ENCODE measurements around the gene ZNF385D.

ZNF385D gene

DNA sequence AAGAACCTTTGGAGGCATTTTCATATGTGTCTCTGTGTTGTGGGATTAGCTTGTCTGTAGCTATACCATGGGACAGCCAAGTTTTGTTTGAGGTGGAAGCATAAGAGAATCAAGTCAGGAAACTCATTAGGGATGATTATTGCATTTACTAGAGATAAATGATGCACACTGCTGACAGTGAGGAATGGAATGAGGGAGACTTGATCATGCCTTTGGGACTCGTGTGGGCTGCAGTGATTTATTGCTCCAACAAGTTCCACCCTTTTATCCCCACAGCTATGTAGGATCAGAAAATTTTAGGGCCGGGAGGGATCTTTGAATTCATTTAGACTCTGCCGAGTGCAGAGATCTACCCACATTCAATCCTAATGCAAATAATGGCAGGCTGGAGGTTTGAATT, 16.3 kb downstream of the ZNF385D start:
- H3K36me3 ChIP-seq (ENCODE audit: insufficient read depth, low read length) = no peaks in the 10 kb centered on the region
- no peaks in the 10 kb centered on the region; the same call in 1 of the 2 replicates for H3K4me1 ChIP-seq (ENCODE audit: insufficient read depth, low read length)
- H3K9ac ChIP-seq (ENCODE audit: low read depth, low read length) = no peak overlapping the region
- H3K9me3 ChIP-seq (ENCODE audit: control insufficient read depth, insufficient read depth, low read length) = no peaks in the 10 kb centered on the region

- no peaks in the 10 kb centered on the region for H3K9me3 ChIP-seq (ENCODE audit: control insufficient read depth, insufficient read depth, low read length)
- no peaks in the 10 kb centered on the region for H3K36me3 ChIP-seq (ENCODE audit: insufficient read depth, low read length)
- H3K9ac ChIP-seq (ENCODE audit: low read depth, low read length) = no peak overlapping the region
- H3K4me1 ChIP-seq (ENCODE audit: insufficient read depth, low read length) = no peaks in the 10 kb centered on the region
These were observed 21.0 kb downstream of the ZNF385D start for GRCh38 chr3:21729888-21730459.

- no peaks in the 10 kb centered on the region for H3K36me3 ChIP-seq (ENCODE audit: insufficient read depth, low read length)
- no peaks in the 10 kb centered on the region for H3K4me1 ChIP-seq (ENCODE audit: insufficient read depth, low read length)
- no peaks in the 10 kb centered on the region for H3K9me3 ChIP-seq (ENCODE audit: control insufficient read depth, insufficient read depth, low read length)
- H3K9ac ChIP-seq (ENCODE audit: low read depth, low read length) = no peak overlapping the region
These were observed 21.7 kb downstream of the ZNF385D start for GRCh38 chr3:21729331-21729730.

DNA sequence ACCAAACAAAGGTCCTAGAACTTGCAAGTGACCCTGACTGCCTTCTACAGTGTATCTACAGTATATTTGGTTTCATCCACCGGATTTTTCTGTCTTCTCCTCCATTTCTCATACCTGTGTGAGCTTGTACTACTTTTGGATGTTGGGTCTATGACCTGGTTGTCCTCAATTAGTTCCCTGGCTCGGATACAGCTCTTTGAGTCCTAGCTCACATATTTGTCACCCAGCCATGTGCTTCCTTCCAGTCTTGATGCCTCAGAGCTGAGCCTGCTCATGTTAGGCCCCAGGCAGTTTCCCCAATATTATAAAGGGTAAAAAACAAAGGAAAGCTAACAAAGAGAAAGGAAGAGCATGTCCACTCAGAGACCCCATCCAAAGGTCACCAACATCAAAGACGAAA, 28.2 kb downstream of the ZNF385D start:
- Histone ChIP-seq H3K9me3 (ENCODE audit: control insufficient read depth, insufficient read depth, low read length) (no peaks in the 10 kb centered on the region), H3K36me3 (ENCODE audit: insufficient read depth, low read length) (no peaks in the 10 kb centered on the region), H3K9ac (ENCODE audit: low read depth, low read length) (no peak overlapping the region), H3K4me1 (ENCODE audit: insufficient read depth, low read length) (peaks cover 8% of the 10 kb centered on the region; the same call in 1 of the 2 replicates)

GRCh38 chr3:21722301-21722700, 28.7 kb downstream of the ZNF385D start:
- H3K9me3 ChIP-seq (ENCODE audit: control insufficient read depth, insufficient read depth, low read length) = no peaks in the 10 kb centered on the region

DNA sequence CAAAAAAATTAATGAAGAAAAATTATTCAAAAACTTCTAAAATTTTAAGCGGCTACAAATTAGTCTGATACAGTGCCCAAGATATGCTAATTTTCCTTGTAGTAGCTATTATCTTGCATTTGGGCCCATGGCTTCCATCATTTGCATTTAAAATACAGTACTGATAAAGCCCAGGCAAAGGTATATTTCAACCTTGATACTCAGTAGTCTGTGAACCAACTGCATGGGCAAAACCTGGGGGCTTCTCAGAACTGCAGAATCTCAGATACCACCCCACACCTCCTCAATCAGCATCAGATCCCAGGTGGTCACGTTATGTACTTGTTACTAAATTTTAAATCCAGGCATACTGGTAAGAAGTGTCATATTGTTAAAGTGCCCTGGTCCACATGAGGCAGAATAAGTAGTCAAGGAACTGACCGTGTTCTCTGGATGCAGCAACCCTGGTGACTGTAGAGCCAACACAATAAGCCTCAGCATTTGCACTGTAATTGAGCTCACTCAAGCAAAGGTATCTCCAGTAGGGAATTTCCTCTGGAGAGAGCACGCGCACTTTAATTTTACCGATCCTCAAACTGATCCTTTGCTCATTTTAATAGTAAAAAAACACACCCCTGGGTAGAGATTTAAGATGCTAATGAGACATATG, 31.9 kb downstream of the ZNF385D start:
- H3K9me3 ChIP-seq (ENCODE audit: control insufficient read depth, insufficient read depth, low read length) = no peaks in the 10 kb centered on the region
- H3K9ac ChIP-seq (ENCODE audit: low read depth, low read length) = no peak overlapping the region
- H3K4me1 ChIP-seq (ENCODE audit: insufficient read depth, low read length) = peaks cover 8% of the 10 kb centered on the region; the same call in 1 of the 2 replicates
- H3K36me3 ChIP-seq (ENCODE audit: insufficient read depth, low read length) = no peaks in the 10 kb centered on the region

More at GRCh38 chr3:21722301-21722700, 28.7 kb downstream of the ZNF385D start:
- H3K36me3 ChIP-seq (ENCODE audit: insufficient read depth, low read length) = no peaks in the 10 kb centered on the region
- peaks cover 8% of the 10 kb centered on the region; the same call in 1 of the 2 replicates for H3K4me1 ChIP-seq (ENCODE audit: insufficient read depth, low read length)
- H3K9ac ChIP-seq (ENCODE audit: low read depth, low read length) = no peak overlapping the region

GRCh38 chr3:21718161-21718765, 32.7 kb downstream of the ZNF385D start:
- Histone ChIP-seq H3K4me1 (ENCODE audit: insufficient read depth, low read length) (peaks cover 8% of the 10 kb centered on the region; the same call in 1 of the 2 replicates), H3K9me3 (ENCODE audit: control insufficient read depth, insufficient read depth, low read length) (no peaks in the 10 kb centered on the region), H3K36me3 (ENCODE audit: insufficient read depth, low read length) (no peaks in the 10 kb centered on the region), H3K9ac (ENCODE audit: low read depth, low read length) (no peak overlapping the region)

DNA sequence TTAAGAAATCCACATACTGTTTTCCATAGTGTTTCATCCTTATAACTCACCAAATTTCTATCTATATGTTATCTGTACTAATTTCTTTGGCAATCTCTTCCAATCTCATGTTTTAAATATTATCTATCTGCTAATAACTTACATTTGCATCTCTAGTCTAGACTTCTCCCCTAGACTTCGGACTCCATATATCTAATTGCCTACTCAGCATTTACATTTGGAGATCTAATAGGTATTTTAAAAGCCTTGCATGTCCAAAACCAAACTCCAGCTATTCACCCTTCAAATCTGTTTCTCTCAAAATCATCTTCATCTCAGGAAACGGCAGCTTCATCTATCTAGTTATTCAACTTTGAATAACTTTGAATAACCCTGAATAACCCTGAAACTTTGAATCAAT, 35.3 kb downstream of the ZNF385D start:
- no peak overlapping the region for H3K9ac ChIP-seq (ENCODE audit: low read depth, low read length)
- H3K9me3 ChIP-seq (ENCODE audit: control insufficient read depth, insufficient read depth, low read length) = no peaks in the 10 kb centered on the region
- H3K36me3 ChIP-seq (ENCODE audit: insufficient read depth, low read length) = no peaks in the 10 kb centered on the region
- peaks cover 8% of the 10 kb centered on the region; the same call in 1 of the 2 replicates for H3K4me1 ChIP-seq (ENCODE audit: insufficient read depth, low read length)

- no peak overlapping the region for H3K9ac ChIP-seq (ENCODE audit: low read depth, low read length)
These were observed 45.2 kb downstream of the ZNF385D start for GRCh38 chr3:21705769-21706168.

GRCh38 chr3:21704796-21705195, 46.2 kb downstream of the ZNF385D start:
- Histone ChIP-seq H3K9me3 (ENCODE audit: control insufficient read depth, insufficient read depth, low read length) (no peaks in the 10 kb centered on the region), H3K36me3 (ENCODE audit: insufficient read depth, low read length) (no peaks in the 10 kb centered on the region), H3K9ac (ENCODE audit: low read depth, low read length) (no peak overlapping the region), H3K4me1 (ENCODE audit: insufficient read depth, low read length) (no peaks in the 10 kb centered on the region)

More at GRCh38 chr3:21705769-21706168, 45.2 kb downstream of the ZNF385D start:
- Histone ChIP-seq H3K4me1 (ENCODE audit: insufficient read depth, low read length) (no peaks in the 10 kb centered on the region), H3K9me3 (ENCODE audit: control insufficient read depth, insufficient read depth, low read length) (no peaks in the 10 kb centered on the region), H3K36me3 (ENCODE audit: insufficient read depth, low read length) (no peaks in the 10 kb centered on the region)

- no peaks in the 10 kb centered on the region for H3K36me3 ChIP-seq (ENCODE audit: insufficient read depth, low read length)
- H3K9me3 ChIP-seq (ENCODE audit: control insufficient read depth, insufficient read depth, low read length) = no peaks in the 10 kb centered on the region
- no peaks in the 10 kb centered on the region for H3K4me1 ChIP-seq (ENCODE audit: insufficient read depth, low read length)
- H3K9ac ChIP-seq (ENCODE audit: low read depth, low read length) = no peak overlapping the region
These were observed 47.7 kb downstream of the ZNF385D start for GRCh38 chr3:21703291-21703690.

- H3K4me1 ChIP-seq (ENCODE audit: insufficient read depth, low read length) = no peaks in the 10 kb centered on the region
- H3K9me3 ChIP-seq (ENCODE audit: control insufficient read depth, insufficient read depth, low read length) = no peaks in the 10 kb centered on the region
- H3K36me3 ChIP-seq (ENCODE audit: insufficient read depth, low read length) = no peaks in the 10 kb centered on the region
- no peak overlapping the region for H3K9ac ChIP-seq (ENCODE audit: low read depth, low read length)
These were observed 53.3 kb downstream of the ZNF385D start for GRCh38 chr3:21697707-21698106.

DNA sequence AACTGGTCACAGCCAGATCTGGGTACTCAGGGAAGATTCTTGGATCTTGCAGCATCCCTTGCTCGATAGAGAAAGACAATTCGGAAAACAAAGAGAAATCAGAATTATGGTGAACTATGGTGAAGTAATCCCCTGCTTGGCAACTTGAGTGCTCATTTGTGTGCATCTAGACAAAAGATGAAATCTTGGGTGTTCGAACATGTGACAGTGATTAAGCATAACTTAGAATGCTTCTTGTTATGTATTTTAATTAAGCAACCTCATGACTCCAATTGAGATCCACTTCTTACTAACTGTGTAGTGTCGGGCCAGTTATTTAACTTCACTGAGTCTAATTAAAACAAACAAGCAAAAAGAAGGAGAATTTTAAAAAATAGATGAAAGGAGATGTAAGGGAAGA, 56.5 kb downstream of the ZNF385D start:
- H3K36me3 ChIP-seq (ENCODE audit: insufficient read depth, low read length) = no peaks in the 10 kb centered on the region
- H3K4me1 ChIP-seq (ENCODE audit: insufficient read depth, low read length) = no peaks in the 10 kb centered on the region
- H3K9ac ChIP-seq (ENCODE audit: low read depth, low read length) = no peak overlapping the region
- H3K9me3 ChIP-seq (ENCODE audit: control insufficient read depth, insufficient read depth, low read length) = no peaks in the 10 kb centered on the region

DNA sequence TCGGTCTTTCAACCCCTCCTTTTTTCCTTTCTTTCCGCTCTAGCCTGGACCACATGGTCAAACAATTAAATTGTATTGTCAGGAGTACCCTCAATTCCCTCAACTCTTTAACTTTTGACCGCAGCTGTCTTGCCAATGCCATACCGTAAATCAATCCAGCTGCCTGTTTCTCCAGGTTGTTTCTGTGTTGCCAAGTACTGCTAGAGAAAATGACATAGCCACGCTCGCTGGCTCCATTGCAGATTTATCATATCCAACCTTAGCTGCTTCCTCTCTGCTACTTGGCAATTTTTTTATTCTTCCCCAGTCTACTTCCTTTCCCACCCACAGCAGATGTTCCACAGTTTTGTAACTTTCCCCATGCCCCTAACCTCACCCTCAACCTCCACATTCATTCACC, 60.0 kb downstream of the ZNF385D start:
- H3K36me3 ChIP-seq (ENCODE audit: insufficient read depth, low read length) = no peaks in the 10 kb centered on the region

GRCh38 chr3:21682206-21682605, 68.8 kb downstream of the ZNF385D start:
- Histone ChIP-seq H3K9ac (ENCODE audit: low read depth, low read length) (no peak overlapping the region), H3K4me1 (ENCODE audit: insufficient read depth, low read length) (peaks cover 10% of the 10 kb centered on the region), H3K36me3 (ENCODE audit: insufficient read depth, low read length) (no peaks in the 10 kb centered on the region), H3K9me3 (ENCODE audit: control insufficient read depth, insufficient read depth, low read length) (no peaks in the 10 kb centered on the region)

More for the DNA sequence above, 60.0 kb downstream of the ZNF385D start:
- H3K9me3 ChIP-seq (ENCODE audit: control insufficient read depth, insufficient read depth, low read length) = no peaks in the 10 kb centered on the region
- H3K4me1 ChIP-seq (ENCODE audit: insufficient read depth, low read length) = no peaks in the 10 kb centered on the region
- no peak overlapping the region for H3K9ac ChIP-seq (ENCODE audit: low read depth, low read length)

All from ES-I3 (cell line).